IPS DF 19.7 (cell line): Measurements from ENCODE around the gene KIAA0513.
"Not testable (repeated sequence)": the region's sequence is repeated elsewhere in the genome, so short reads cannot be mapped to it uniquely, and the experiment has no call there.

Experiments
- DNase-seq: peaks from one replicate; pipeline ENCODE4 v3.0.0-alpha.2; 2013; ENCODE audit warnings: low read depth, low spot score

KIAA0513 gene

DNA sequence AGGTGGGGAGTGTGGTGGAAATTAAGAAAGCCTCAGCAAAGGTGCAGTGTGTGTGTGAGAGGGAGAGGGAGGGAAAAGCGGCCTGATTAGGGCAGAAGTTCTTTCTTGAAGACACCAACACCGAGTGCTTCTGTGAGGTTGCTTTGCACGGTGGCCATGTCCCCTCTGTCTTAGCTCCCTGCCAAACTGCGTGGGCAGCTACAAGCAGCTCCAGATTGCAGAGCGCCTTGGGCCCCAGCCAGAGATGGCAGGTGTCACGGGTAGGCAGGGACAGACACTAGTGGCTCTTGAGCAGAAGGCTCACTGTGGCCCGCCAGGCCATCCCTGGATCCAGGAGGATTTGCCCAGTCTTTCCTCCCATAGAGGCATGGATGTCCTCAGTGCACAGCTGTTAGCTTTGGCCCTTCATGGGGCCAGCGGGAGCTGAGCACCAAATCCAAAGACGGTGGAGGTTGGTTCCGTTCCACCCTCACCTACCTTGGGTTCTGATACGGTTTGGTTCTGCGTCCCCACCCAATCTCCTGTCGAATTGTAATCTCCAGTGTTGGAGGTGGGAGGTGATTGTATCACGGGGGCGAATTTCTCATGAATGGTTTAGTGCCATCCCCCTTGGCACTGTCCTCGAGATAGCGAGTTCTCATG, 21.4 kb downstream of the KIAA0513 start:
- no peak for DNase-seq

DNA sequence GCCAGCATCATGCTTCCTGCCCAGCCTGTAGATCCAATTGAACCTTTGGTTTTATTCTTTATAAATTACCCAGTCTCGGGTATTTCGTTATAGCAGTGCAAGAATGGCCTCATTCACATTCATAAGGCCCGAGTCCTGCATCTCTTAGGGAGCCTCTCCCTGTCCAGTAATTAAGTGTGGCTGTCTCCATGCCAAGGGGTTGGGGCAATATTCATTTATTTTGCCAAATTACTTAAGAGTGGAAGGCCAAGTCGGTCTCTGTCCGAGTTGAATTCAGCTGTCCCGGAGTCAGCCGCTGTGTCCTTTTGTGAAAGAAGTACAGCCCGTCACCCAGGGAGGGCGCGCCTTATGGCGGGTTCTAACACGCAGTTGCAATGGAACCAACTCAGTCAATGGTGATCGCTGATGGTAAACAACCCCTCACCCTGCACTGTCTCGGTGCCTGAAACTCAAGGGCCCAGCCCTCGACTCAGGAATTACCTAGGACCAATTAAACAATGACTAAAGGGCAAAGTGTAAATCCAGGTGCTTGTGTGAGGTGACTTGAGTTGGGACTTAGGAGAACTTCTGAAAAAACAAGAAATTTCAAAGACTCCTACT, 22.2 kb downstream of the KIAA0513 start:
- DNase-seq: no peak

DNA sequence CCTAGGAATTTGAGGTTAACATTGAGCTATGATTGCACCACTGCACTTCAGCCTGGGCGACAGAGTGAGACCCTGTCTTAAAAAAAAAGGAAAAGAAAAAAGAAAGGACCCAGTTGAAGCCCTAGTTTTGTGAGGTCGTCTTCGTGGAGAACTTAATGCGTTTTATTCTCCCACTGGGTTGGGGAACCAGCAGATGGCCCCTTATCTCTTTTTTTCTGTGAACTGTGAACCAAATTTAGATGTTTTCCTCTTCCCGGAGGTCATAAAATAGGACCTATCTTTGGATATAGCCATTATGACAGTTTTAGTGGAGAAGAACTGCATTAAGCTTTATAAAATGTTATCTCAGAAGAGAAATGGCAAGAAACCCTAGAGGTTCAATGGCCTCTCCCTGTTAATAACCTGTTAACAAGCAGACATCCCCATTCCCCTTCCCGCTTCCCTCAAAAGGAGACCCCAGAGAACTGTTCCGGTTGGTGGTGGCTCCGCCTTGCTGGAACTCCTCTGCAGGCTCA, 23.5 kb downstream of the KIAA0513 start:
- DNase-seq: no peak

DNA sequence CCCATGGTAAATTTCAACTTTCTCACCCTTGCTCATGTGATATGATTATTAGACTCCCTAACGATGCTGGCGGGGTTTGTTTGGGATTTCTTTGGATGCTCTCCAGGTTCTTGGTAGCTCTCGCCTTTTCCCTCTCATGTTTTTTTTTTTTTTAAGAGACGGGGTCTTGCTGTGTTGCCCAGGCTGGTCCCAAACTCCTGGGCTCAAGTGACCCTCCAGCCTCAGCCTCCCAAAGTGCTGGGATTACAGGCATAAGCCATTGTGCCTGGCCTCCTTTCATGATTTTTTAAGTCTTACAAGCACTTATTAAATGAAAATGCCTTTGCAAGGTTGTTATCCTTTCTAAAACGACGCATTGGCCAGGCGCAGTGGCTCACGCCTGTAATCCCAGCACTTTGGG, 24.1 kb downstream of the KIAA0513 start:
- DNase-seq: no peak

DNA sequence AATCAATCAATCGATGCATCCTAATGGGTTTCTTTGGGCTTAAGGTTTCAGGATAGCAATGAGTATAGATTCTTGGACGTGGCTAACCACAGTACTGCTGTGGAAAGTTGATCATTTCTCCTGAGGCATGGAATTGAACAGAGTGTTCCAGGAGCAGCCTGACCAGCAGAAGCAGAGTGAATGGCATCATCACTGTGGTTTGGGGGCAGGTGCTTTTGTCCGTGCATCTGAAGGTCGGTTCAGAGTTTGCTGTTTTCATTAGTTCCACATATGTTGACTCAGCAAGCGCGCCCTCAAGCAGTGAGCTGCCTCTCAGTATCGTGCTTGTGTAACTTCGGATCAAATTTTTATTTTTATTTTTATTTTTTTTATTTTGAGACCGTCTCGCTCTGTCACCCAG, 24.9 kb downstream of the KIAA0513 start:
- no peak for DNase-seq

DNA sequence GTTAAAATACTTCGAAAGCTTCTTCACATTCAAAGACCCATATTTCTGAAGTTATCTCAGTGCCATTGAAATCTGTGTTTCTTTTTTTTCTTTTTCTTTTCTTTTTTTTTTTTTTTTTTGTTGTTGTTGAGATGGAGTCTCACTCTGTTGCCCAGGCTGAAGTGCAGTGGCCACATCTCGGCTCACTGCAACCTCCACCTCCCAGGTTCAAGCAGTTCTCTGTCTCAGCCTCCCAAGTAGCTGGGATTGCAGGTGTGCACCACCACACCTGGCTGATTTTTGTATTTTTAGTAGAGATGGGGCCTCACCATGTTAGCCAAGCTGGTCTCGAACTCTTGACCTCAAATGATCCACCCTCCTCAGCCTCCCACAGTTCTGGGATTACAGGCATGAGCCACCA, 26.7 kb downstream of the KIAA0513 start:
- not testable (repeated sequence) for DNase-seq

DNA sequence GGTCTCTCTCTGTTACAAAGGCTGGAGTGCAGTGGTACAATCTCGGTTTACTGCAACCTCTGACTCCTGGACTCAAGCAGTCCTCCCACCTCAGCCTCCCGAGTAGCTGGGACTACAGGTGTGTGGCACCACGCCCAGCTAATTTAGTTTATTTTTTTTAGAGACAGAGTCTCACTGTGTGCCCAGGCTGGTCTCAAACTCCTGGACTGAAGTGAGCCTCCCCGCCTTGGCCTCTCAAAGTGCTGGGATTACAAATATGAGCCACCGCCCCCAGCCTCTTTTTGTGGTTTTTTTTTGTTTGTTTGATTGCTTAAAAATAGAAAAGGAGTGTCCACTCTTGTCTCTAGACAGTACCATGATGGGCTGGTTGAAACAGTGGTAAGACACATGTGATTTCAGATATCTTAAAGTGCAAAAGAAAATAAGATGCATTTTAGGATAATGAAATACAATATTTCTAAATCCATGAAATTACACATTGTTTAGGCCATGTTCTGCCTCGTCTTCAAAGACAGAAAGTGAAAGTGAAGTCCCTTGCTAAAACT, 27.4 kb downstream of the KIAA0513 start:
- no peak for DNase-seq

DNA sequence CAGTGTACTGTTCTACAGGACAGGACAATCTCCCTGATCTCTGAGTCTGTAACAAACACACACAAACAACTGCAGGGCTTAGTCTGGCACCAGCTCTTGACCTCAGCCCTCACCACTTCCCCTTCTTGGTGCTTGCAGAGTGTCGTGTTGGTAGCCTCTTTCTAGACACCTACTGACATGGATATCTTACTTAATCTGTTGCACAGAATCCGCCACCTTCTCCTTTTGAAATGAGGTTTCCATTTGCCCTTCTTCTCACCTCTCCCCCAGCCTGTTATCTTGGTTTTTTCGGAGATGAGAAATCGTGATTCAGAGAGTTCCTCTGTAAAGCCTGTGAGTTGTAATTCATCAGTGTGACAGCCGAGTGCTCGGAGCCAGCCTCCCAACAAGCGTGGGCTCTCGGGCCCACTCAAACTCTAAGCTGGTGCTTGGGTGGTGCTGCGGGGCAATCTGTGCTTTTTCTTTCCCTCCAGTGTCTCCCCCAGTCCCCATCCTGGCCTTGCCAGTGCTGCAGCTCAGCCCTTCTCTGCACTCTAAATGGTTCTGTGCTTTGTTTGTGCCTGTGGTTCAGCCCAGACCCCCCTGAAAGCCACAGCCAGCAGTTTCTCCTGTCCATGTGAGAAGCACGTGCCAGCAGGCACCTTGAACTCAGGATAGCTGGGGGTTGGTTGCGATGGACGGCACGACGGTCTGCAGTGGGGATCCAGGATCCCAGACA, 28.1 kb downstream of the KIAA0513 start:
- DNase-seq: no peak

DNA sequence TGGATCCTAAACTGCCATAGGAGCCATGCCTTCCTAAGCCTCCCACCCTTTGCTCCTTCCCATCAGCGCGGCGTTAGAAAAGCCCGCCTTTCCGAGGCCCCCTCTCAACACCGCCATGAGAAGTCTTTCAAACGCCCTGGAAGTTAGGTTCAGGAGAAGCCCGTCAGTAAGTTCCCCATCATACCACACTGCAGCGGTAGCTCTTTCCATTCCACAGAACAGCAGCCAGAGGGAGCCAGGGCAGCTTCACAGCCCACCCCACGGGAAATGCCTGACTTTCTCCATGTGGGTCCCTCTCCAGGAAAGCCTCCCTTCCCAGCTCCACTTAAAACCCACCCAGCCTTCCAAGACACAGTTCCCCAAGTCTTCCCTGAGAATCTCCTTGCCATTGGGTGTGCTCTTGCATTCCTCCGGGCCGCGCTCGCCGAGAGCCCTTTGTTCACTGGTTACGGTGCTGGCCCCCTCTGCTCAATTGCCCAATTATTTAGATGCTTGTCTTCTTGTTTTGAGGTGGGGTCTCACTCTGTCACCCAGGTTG, 28.7 kb downstream of the KIAA0513 start:
- DNase-seq: no peak

DNA sequence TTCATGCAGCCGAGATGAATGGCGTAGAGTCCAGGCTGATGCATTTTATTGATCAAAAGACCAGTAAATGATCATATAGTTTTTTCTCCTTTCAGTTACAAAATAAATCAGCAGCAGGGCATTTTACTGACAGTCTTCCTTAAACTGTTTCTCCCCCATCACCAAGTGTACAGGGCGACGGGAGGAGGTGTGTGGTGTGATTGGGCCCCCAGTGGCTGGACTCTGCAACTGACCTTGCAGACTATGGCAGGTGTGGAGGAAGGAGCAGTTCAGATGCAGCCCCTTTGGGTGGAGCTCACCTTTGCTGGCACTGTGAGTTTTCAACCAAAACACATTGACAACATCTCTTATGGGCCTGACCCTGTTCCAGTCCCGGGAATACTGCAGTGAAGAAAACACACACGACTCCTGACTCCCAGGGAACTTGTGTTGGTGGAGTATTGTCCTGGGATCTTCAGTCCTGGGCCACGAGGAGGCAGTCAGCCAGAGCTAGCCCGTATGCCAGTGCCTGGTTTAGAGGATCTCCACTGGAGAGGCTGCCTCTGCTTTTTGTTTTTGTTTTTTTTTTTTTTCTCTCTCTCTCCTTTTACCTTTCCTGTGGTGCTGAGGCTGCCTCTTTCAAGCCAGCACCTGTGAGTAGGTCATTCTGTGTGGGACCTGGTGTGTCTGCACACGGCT, 29.8 kb downstream of the KIAA0513 start:
- no peak for DNase-seq

DNA sequence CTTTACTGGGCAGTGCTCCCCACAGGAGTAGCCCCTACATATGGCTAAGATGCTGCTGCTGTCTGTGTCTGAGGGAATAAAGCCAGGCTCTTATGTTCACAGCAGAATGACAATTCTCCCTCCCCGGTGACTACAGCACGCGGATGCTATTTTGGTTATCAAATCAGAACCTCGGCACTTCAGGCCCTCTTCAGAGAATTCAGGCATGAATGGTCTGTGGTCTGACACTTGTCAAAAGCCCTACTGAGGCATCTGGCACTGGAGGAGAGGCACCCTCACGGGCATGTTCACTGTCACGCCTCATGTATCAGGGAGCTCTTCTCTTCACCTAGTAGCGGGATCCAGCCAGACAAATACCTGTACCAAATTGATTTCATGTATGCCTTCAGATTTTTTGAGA, 30.4 kb downstream of the KIAA0513 start:
- no peak for DNase-seq

DNA sequence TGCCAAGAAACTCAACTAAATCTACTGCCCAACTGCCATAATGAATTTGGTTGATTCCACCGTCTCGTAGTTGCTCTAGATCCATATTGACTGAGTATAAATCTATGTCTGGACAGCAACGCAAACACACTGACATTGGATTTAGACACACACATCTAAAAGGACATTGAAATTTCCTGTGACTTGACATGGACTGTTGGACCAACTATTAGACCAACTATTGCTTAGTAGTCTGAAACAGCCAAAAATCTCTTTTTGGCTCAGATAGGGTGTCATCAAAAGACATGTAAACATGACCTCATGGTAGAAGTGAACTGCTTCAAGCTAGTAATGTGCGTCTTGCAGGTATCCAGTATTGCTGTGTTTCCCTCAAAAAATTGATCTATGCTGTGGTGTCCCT, 31.3 kb downstream of the KIAA0513 start:
- no peak for DNase-seq

DNA sequence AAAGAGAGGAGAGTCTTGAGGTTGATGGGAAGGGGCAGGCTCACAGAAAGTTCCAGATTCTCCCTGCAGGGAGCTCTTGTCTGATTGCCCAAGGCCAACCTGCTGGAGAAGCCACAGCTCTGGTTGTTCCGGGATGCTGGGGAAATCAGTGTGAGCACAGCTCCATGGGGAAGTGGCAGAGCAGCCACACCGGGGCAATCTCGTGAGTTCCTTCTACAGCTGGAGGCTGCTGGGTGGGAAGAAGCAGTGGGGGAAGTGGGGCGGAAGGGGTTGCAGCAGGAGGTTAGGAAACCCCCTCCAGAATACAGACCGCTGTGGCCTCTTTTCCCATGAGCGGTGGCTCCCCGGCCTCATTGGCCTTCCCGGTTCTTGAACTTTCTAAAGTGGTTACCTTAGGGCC, 34.0 kb downstream of the KIAA0513 start:
- DNase-seq: no peak

DNA sequence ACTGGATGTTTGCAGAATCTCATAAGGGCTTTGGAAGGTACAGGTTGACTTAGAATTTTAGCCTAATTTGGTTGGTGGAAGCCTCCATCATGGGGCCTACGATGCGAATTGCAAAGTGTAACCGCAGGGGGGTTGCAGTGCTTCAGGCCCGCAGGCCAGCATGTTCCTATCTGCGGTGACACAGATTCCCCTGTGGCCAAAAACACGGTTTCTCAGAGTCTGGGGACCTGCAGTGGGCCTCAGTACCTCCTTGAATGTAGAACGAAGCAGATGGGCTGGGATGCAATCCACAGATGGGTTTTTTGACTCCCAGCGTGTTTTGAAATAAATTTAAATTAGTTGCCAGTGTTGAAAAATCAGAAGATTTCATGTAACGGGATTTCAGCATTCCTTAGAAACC, 34.7 kb downstream of the KIAA0513 start:
- no peak for DNase-seq

DNA sequence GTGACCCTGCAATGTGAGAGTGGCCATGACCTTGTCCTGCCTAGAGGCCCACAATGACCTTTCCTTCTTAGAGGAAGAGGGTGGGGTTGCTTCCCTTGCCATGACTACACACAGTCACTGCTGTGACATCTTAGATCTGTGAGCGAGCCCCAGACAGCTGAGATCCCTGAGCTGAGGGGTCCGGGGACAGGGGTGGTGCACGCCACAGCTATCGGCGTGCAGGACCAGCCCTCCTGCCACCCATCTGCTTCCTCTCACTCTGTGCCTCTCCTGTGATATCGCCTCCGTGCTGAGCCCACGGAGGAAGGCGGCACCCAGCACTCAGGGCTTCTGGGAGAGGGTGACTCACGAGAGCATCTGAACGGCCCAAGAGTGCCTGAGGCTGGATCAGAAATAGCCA, 35.2 kb downstream of the KIAA0513 start:
- no peak for DNase-seq

DNA sequence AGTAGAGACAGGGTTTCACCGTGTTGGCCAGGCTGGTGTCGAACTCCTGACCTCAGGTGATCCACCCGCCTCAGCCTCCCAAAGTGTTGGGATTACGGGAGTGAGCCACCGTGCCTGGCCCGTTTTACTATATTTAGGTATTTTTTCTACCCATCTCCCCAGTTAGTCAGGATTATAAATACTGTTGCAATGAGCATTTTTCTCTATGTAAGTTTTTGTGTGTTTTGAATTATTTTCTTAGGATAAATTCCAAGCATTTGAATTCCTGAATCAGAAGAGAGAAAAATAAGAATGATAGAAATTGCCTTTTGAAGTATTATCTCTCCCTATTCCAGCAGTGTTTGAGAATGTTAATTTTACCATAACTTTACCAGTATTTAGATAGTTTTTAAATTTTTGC, 36.6 kb downstream of the KIAA0513 start:
- DNase-seq: no peak

DNA sequence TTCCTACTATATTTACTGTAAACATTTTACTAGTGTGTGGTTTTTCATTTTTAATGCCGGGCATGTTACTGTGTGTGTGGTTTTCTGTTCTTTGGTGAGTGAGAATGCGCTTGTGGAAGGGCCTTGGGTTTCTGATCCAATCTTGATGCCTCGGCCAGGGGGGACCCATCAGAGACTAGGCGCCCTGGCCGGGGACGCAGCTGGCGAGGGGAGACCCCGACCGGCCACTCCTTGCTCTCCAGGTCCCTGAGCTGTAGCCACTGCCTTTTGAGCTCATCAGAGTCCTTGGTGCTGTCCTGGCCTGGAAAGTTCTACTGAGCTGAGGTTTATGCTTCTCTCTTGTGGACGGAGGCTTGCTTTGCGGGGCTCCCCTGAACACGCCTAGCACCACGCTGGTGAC, 37.5 kb downstream of the KIAA0513 start:
- no peak for DNase-seq

DNA sequence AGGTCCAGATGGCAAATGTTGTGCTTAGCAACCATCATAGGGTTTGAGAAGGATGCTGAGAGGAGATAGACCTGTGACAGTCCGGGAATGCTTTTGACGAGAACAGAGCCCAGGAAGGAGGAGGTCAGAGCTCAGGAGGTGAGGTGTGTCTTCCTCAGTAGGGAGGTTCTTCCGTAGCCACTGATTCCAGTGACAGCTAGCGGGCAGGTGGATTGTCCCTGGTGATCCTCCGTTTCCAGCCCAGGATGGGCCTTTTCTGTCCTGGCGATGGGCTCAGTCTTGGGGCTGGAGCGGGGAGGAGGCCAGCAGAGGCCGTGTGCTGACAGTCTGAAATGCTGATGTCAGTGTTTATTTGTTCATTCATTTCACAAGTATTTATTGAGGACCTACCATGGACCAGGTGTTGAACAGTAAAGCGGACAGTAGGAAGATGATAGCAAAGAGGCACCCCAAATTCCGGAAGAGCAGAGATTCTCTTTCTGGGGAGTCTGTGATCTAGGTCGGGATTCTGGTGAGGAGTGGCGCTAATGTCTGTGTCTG, 38.8 kb downstream of the KIAA0513 start:
- DNase-seq: no peak

DNA sequence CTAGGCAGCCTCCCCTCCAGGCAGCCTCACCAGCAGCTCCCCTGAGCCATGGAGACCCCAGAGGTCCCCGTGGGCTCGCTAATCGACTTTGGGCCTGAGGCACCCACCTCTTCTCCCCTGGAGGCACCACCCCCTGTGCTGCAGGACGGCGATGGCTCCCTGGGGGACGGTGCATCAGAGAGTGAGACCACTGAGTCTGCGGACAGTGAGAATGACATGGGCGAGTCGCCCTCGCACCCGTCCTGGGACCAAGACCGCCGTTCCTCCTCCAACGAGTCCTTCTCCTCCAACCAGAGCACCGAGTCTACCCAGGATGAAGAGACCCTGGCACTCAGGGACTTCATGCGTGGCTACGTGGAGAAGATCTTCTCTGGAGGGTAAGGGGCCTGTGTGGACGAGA, 39.4 kb downstream of the KIAA0513 start:
- DNase-seq: no peak

DNA sequence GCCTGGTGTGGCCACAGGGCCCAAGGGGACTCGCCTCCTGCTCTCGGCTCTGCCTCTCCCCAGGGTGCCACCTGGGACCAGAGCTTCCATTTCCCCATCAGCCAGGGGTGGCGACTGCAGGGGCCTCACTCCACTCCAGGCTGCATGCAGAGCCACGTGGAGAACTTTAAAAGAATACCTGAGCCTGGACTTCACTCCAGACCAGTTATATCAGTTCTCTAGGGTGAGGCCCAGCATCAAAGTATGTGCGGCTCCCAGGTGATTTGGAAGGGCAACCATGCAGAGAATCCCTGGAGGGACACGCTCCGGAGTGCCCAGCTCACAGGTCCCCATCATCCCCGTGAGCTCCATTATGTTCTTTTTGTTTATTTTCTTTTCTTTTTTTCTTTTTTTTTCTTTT, 39.8 kb downstream of the KIAA0513 start:
- no peak for DNase-seq

DNA sequence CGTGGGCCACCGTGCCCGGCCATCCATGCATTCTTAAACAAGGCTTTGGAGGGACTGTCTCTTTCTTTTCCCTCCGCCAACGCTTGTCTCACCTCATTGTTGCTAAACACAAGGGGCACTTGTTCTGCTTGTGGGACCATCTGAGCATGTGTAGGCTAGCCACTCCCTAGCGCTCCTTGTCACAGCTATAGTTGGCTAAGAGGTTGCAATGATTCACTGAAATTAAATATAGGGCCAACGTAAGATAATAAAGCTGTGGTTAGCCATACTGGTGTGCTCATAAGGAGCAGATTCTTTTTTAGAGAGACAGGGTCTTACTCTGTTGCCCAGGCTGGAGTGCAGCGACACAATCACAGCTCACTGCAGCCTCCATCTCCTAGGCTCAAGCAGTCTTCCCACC, 41.2 kb downstream of the KIAA0513 start:
- no peak for DNase-seq

DNA sequence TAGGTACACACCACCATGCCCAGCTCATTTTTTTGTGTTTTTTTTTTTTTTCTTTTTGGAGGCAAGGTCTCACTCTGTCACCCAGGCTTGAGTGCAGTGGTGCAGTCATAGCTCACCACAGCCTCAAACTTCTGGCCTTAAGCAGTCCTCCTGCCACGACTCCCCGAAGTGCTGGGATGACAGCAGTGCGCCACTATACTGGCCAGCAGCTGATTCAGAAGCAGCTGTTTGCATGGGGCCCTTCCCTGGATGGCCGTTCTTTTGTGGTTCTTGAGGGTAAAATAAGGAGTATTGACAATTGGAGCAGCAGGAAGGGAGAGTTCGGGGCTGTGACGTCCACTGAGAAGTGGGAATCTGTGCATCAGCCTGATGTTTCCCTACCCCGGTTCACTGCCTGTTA, 41.6 kb downstream of the KIAA0513 start:
- DNase-seq: no peak
